ENCODE data around the gene NKX3-2. TPM values are rescaled to one million over a fixed set of nuclear protein-coding genes. Genes with fewer than 3 reads are reported as not detected.

Gene NKX3-2
- total RNA-seq, 1 experiment from 2014 or later = 0.66 TPM

DNA sequence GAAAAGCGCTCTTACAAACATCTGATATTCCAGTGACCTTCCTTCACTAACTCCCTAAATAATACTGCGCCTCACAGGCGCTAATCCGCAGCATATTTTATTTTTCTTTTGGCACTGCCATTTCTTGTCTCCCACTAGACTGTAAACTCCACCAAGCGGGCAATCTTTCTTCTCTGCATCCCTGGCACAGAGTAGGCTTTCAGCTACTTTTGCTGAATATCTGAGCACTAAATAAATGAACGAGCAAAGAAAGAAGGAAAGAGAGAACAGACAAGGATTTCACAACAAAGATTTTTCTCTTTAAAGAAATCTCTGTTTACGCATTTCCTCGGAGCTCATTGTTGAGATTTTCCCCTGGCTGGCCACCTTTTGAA lies 12.7 kb downstream of the NKX3-2 start:
- no peak for DNase-seq (ENCODE audit: low spot score)

DNA sequence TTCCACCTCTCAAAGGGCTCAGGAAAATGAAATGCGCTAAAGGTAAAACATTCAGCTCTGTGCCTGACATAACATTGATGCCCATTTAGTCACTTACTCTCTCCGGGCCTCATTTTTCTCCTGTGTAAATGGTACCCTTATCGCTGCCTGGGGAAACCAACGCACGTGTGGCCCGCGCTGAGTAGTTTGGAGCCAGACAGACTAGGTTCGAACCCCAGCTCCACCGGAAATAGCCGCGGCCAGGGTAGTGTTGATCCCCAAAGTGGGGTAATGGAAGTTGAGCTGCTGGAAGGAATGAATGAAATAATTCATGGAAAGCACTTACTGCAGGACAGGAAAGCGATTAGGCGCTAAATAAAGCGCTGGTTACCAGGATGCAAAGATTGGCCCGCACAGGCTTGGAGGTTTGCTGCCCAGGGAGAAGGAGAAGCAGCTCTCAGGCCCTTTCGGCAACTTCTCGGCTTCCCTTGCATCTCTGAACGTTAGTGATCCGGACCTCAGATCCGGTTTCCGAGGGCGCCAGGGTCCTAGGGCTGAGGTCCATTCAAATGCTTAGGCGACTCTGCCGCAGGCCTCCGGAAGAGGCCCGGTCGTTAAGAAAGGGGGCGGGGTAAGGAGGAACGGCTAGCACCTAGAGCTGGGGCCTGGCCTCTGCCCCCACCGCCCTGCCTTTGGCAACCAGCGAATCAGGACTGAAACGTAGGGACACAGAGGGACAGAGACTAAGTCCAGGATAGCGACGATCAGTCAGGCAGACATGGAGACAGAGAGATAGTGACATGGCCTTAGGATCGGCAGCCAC lies 13.3 kb downstream of the NKX3-2 start:
- no peak for DNase-seq (ENCODE audit: low spot score)

DNA sequence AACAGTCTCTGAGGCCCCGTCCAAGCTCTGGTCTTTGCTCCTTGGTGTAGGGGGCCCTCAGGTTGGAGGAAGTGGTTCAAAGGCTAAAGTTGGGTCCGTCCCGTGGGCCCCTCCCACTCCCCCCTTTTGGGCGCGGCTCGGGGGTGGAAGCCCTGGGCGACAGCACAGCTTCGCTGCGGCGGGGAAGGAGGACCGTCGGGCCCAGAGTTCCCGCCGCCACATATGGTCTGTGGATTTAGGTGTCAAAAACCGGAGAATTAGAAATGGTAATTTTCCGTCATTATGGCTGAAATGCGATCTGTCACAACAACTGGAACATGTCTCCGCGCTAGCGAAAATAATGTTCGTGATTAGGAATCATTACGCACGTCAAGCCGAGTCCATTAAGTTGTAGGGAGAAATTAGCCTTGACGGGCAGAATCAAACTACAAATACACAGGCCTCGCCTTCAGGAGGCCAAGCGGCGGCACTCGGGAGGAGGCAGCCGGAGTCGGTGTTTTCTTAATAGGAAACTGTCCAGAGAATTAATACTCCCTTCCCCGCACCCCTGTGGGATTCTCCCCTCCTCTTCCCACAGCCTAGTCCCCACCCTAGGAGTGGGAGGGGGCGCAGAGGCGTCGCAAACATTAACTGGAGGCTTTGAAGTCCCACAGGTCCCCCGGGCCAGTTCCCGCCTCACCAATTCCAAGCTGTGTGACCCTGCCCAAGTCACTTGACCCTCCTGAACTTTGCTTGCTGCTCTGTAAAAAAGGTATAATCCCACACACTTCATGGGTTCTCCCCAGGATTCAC lies 15.0 kb downstream of the NKX3-2 start:
- no peak for DNase-seq (ENCODE audit: low spot score)

DNA sequence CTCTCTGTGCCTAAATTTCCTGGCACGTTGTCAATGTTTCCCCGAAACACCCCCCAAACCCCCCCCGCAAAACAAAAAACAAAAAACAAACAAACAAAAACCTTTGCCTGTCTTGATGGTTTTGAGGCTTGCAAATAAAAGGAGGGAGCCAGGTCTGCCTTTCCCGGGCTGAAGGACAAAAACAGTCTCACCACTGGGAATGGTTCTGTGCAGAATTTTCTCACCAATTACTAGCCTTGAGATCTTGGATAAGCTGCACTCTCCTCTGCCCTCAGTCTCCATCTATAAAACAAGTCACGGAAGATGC lies 15.5 kb downstream of the NKX3-2 start:
- DNase-seq (ENCODE audit: low spot score) = no peak

DNA sequence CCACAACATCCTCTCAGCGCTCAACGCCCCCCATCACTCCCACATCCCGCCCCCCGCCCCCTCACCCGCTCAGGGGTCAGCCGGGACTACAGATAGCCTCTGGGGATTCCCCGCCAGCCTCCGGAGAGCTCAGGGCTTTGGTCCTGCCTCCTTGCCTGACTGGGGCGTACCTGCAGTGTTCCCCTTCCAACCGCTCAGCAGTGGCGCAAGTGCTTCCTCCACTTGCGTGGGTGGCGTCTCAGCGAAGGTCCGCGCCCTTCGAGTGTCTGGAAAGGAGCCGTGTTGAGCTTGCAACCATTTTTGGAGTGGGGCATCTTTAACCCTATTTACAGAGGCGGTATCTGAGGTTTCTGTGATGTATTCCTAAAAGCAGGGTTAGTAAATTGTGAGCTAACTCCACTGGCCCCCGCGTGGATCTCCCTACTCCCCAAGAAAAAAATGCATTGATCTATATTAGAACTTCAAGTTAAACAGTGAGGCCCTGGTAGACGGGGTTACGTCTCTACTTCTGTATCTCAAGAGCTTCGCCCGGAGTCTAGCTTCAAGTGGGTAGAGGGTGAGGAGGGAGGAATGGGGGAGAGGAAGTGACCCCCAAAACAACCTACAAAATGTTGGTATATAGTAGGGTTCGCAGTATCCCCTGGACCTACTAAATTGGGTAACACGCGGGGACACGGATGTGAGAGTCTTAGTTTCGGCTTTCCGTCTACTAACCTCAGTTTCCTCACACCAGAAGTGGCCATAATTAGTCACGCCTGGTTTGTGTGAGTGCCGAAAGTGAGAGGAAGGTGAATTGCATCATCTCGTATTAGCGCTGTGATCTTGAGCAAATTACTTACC lies 16.1 kb downstream of the NKX3-2 start:
- no peak for DNase-seq (ENCODE audit: low spot score)

DNA sequence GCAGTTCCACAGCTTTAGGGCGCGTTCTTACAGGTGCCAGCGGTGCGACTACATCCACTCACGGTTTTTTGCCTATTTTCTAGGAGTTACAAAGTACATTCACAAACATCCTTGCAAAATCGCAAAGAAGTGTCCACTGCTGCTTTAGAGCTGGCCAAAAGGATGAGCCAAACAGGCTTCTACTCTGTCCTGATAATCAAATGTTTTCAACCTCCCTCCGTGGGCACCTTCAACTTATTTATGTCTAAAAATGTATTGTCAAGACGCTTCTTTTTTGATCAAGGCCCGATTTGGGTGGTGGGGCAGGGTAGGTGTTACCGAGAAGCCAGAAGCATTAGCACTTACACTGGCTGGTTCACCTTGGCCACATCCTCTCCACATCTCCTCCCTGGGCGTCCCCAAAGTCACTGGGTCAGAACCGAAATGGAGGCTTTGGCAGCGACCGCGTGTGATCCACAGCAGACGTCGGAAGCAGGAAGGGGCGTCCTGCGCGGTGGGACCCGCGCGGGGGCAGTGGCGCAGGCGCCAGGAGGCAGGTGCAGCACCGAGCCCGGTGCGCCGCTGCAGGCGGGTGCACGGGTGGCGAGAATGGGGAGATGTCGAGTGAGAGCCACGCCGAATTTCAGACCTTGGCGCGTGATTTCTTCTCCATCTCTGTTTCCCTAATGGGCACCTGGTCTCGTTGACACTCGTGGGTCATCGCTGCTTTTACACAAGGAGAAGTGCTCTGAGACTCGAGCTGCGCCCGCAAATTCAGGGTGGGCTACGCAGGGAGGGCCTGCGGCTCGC lies 16.9 kb downstream of the NKX3-2 start:
- no peak for DNase-seq (ENCODE audit: low spot score)

DNA sequence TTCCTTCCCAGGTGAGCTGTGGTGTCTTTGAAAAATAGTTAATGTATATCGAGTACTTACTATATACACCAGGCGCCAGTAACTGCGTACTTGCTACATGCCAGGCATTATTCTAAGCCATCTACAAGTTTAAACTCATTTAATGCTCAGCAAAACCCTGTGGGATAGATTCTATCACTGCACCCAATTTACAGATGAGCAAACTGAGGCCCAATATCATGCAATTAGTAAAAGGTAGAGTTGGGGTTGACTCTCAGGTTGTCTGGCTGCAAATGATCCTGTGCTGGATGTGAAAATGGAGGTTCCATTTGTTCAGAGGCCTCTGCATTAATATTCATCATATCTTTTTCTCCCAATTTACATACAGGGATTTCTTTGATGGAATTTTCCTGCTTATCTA lies 17.6 kb downstream of the NKX3-2 start:
- no peak for DNase-seq (ENCODE audit: low spot score)

DNA sequence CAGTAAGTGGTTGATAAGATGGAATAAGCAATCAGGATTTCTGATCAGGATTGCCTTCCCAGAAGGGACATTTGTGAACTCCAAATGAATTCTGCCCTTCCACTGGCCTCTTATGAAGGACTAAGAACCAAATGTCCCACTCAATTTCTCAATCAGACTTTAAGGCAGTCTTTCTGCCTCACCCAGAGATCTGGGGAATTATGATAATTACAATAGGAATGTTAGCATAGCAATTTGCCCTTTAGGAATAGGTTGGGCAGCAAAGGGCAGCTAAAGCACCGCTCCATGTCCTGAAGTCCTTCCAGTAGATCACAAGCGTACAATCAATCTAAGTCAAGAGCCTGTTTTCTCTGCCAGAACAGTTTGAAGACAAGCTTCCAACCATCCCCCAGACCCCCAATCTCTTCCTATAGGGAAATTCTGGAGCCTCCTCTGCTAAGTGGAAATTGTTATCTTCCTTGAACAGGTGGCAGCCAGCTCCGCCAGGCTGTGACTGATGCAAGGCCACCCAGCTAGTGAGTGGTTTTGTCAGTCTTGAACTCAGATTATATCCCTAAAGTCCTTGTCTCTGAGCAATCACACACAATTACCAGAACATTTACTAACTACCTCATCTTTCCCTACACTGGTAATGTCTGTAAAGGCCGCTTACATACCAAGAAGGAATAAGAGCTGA lies 18.6 kb downstream of the NKX3-2 start:
- DNase-seq (ENCODE audit: low spot score) = no peak

DNA sequence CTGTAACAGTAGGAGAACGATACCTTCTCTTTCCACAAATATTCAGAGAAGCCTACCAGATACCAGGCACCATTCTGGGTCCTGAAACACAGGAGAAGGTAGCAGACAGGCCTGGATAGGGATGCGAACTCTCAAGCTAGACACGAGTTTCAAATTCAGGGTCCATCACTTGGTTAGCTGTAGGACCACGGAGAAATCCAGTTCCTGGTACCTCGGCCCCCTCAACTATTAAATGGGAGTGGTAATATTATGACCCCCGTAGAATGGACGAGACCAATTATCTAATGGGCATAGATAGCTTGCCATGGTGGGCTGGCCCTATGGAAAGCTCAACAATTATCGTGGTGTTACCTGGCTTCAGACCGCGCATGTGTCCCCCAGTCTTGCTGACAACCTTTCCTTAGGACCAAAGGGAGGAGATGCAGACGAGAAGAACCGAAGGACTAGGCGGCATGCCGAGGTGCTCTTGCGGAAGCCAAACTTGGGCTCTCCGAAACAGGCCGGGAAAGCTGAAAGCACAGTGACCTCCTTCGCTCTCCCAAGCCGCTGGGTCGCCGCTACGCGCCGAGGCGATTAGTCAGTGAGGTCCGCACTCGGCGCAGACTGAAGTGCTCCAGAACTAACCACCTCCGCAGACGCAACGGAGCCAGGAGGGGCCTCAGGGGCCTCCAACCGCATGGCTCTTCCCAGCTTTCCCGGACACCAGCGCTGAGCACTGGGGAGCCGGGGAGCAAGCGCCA lies 19.6 kb downstream of the NKX3-2 start:
- no peak for DNase-seq (ENCODE audit: low spot score)

DNA sequence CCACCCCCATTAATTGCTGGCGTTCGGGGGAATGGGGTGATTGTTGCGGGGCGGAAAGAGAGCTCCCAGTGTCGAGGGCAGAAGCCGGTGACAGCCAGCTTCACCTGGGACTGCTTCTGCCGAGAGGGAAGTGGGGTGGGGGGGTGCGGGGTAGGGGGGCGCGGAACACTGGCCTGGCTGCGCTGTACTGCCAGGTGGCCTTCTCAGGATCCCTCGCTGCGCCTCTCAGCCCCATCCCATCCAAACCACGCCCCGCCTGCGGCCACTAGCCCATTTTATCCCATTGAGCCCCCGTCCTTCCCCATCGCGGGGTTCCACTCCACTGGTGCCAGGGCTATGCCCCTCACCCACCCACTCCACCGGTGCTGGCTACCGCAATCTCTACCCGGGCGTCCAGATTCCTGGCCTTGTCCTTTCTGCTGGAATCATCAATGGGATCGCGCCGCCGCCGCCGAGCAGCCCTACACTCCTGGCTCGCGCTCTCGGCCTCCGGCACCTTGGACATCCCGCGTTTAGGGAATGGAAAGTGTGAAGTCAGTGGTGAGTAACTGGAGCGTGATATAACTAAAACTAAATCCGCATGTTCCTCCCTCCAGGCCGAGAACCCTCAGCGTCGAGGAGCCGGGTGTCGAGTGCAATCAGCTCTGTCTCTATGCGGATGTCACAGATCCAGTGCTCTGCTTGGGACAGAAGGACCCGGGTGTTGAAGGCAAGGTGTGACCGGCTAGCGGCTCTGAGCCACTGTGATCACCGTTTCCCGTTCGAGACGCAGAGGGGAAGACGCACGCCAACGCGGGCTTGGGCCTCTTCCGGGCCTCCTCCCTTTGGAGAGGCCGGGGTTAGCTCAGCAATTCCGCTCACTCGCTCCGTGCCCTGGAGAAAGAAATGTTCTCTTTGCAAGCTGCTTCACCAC lies 20.5 kb downstream of the NKX3-2 start:
- no peak for DNase-seq (ENCODE audit: low spot score)

DNA sequence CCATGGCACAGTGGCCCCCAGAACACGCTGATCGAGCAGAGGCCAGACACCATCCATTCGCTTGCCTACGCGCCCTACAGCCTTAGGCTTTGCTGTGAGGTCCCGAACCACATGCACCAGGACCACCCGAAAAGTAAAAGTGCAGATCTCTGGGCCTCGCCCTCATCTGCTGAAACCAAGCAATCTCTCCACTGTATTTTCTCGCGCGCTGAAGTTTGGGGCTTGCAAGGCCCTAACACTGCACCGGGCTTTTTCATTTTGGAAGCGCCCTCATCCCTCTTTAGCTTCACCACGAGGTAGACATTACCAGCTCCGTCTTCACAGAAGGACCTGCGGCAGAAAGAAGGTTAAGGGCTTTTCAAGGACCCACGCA lies 21.2 kb downstream of the NKX3-2 start:
- no peak for DNase-seq (ENCODE audit: low spot score)

DNA sequence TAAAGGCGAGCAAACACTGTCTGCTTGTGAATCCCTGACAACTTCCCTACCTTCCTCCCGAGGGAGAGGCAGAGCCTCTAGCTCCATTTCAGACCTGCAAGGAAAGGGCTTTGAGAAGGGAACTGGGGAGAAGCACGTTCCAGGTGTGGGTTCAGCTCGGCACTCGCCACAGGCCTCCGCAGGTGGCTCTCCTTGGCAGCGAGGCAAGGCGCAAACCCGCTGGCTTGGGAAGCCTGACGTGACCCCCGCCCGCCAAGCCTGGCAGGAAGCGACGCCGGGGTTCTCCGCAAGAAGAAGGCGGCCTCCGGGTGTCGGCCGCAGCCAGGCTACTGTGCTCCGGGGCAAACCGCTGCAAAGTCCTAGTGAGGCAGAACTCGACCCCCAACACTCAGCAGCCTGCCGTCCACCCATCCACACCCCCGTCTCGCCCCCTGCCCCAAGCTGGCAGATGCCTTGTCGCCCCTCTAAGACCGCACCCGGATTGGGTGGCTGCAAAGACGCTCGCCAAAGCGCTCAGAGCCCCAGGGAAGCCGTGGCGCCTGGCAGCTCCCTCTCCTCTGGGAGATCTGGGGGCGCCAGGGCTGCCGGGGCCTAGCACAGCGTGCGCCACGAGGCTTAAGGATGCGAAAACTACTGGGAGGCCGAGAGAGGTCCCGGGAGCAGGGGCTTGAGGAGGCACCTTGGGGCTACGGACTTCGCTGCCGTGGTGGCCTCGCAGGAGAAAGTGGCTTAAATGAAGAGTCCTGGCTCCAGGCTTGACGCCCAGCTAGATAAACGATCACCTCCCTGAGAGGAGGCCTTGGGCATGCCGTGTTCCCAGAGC lies 21.8 kb downstream of the NKX3-2 start:
- no peak for DNase-seq (ENCODE audit: low spot score)

DNA sequence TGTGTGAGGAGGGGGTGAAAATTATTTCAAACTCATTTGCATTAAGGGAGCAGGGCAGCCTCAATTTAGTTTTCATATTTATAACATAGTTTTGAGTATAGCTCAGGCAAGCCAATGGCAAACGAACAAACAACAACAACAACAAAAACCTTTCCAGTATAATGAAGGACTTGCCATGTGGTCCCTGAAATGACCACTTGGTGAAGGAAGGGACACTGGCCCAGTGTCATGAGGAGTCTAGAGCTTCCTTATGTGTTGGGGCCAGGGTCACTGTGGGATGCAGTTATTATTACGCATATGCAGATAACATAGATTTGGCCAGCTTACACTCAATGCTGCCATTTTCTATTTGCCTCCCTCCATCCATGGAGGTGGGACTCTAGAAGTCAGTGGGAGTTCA lies 23.3 kb downstream of the NKX3-2 start:
- no peak for DNase-seq (ENCODE audit: low spot score)

DNA sequence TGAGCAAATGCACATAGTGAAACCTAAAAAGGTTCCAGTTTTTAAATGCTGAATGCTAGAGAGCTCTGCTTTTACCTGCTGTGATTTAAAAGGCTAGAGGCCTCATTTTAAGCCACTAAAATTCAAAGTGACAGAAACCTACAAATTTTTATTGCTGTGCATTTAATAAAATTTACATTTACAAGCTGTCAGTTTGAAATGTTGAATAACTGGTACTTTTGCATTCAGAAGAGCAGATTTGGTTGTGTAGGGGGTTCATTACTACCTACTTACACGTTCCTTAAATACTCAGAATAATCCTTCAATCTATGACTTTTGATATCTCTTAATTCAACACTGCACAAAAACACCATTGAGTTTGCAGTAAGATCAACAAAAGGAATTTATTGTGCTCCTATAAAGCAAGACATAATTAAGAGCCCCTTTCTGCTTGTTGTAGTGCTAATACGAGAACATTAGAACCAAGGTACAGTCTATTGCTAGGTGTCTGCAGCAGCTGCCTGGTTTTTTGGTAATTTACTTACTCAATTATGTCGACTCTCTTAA lies 27.9 kb downstream of the NKX3-2 start:
- no peak for DNase-seq (ENCODE audit: low spot score)

DNA sequence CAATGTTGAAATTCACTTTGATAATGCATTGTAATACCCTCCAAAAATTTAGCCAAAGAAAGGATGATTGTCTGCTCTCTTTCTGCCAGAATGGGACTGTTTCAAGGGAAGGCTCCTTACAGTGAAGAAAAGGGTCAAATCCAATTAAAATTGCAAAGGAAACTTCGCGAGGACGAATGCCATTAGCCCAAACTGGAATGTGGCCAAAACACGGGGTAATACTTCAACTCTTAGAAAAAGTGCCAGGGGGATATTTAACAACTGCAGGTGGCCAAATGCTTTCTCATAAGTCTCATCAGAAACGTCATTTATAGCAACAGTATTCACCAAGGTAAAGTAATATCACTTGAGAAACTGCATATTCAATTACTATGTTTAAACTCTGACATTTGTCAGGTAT lies 29.0 kb downstream of the NKX3-2 start:
- no peak for DNase-seq (ENCODE audit: low spot score)

DNA sequence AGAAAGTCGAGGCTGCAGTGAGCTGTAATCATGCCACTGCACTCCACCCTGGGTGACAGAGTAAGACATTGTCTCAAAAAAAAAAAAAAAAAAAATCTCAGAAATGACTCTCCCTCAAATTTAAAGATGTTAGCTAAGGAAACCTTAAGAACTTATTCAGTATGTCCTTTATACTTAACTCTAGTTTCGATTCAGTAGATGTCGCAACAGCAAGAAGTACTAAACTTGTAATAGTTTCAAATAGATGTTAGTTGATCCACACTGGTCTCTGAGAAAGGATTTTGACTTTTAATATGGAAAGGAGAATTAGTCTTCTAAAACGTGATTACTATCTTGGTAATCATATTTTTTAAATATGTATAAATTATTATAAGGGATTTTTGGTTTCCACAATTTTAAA lies 29.6 kb downstream of the NKX3-2 start:
- DNase-seq (ENCODE audit: low spot score) = no peak

DNA sequence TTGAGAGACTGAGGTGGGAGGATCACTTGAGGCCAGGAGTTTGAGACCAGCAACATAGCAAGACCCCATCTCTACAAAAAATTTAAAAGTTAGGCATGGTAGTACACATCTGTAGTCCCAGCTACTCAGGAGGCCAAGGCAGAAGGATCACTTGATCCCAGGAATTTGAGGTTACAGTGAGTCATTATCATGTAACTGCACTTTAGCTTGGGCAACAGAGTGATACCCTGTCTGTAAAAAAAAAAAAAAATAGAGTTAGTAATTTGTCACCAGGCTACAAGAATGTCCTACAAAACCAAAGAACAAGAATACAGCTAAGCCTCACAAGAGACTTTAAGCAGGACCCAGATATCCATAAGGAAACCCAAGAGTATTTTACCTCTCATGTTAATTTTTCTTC lies 33.2 kb downstream of the NKX3-2 start:
- DNase-seq (ENCODE audit: low spot score) = peak; percentile 34

DNA sequence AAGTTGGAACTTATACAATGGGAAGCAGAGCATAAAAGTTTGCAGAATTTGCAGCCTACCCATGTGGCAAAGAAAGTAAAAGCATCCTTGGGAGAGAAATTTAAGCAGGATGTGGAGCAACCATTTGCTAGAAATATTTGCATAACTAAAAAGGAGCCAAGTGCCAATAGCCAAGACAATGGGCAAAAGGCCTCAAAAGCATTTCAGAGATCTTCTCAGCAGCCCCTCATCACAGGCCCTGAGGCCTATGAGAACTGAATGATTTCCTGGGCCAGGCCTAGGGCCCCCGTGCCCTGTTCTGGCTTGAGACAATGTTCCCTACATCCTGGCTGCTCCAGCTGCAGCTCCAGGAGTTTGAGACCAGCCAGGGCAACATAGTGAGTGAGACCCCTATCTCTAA lies 34.9 kb downstream of the NKX3-2 start:
- no peak for DNase-seq (ENCODE audit: low spot score)
